IMR-90 (cell line): ENCODE results near the gene MAN1A2. TPM values are rescaled to one million over a fixed set of nuclear protein-coding genes. Genes with fewer than 3 reads are reported as not detected.

Experiments
- ATAC-seq: fragments of 200-7000 bp; cut with Tn5 transposase; 2 replicates; pipeline ENCODE4 v1.9.1; 2020; ENCODE audit warnings: low read depth, mild to moderate bottlenecking, moderate library complexity
- BruUV-seq: library from RNA; stranded (reverse); fragments of 400-500 nt; replicated peaks from 2 replicates; lab custom pipeline; 2021; lab: Mats Ljungman, UMichigan
- CTCF ChIA-PET: fragments of 300-600 bp; formaldehyde crosslinking; extraction: SDS; loops from one replicate; lab custom pipeline; 2021; ENCODE audit warnings: antibody characterized with exemption; lab: Yijun Ruan, JAX
- POLR2A ChIA-PET: fragments of 300-600 bp; sonication (Branson Sonifier 250); formaldehyde crosslinking; loops from one replicate; lab custom pipeline; 2022; ENCODE audit warnings: antibody characterized with exemption; ENCODE audit not compliant: unreplicated experiment; lab: Charles Lee
- DNase-seq: peaks from one replicate; pipeline ENCODE4 v3.0.0; 2013
- H2AFZ ChIP-seq: replicated peaks from 2 replicates; pipeline ENCODE3; 2013; ENCODE audit warnings: low read length, mild to moderate bottlenecking; ENCODE audit not compliant: poor library complexity
- H2AK5ac ChIP-seq: 2 replicates; pipeline ENCODE4 v1.6.1; 2013; ENCODE audit warnings: low read depth, low read length, inconsistent platforms
- H2AK9ac ChIP-seq: replicated peaks from 2 replicates; pipeline ENCODE3; 2013; ENCODE audit warnings: mild to moderate bottlenecking, low read depth, low read length, moderate library complexity; ENCODE audit not compliant: poor library complexity
- H2BK120ac ChIP-seq: 2 replicates; pipeline ENCODE4 v1.6.1; 2013; ENCODE audit warnings: low read depth, low read length, inconsistent platforms
- H2BK15ac ChIP-seq: 3 replicates; pipeline ENCODE4 v1.6.1; 2013; ENCODE audit warnings: low read depth, low read length, inconsistent platforms
- H2BK20ac ChIP-seq: 2 replicates; pipeline ENCODE4 v1.6.1; 2013; ENCODE audit warnings: low read depth, mild to moderate bottlenecking, inconsistent platforms, low read length, moderate library complexity
- H2BK5ac ChIP-seq: 2 replicates; pipeline ENCODE4 v1.6.1; 2013; ENCODE audit warnings: mild to moderate bottlenecking, low read depth, low read length, inconsistent platforms; ENCODE audit not compliant: poor library complexity, severe bottlenecking
- H3K14ac ChIP-seq: replicated peaks from 2 replicates; pipeline ENCODE4 v1.6.1; 2013; ENCODE audit warnings: low read depth, low read length, inconsistent platforms
- H3K18ac ChIP-seq: 2 replicates; pipeline ENCODE4 v1.6.1; 2013; ENCODE audit warnings: low read depth, low read length, control low read depth
- H3K23ac ChIP-seq: 2 replicates; pipeline ENCODE4 v1.6.1; 2013; ENCODE audit warnings: low read depth, low read length, inconsistent platforms
- H3K27ac ChIP-seq: 2 replicates; pipeline ENCODE4 v1.5.1; 2013; ENCODE audit warnings: mild to moderate bottlenecking, control low read depth, low read length; ENCODE audit not compliant: insufficient read depth
- H3K27me3 ChIP-seq: 2 replicates; pipeline ENCODE4 v1.6.1; 2013; ENCODE audit warnings: low read length; ENCODE audit not compliant: control insufficient read depth, insufficient read depth
- H3K36me3 ChIP-seq: 2 replicates; pipeline ENCODE4 v1.6.1; 2013; ENCODE audit warnings: low read length, mixed read lengths; ENCODE audit not compliant: control insufficient read depth, insufficient read depth
- H3K4ac ChIP-seq: 2 replicates; pipeline ENCODE4 v1.6.1; 2013; ENCODE audit warnings: low read depth, low read length, inconsistent platforms
- H3K4me1 ChIP-seq: 2 replicates; pipeline ENCODE4 v1.6.1; 2013; ENCODE audit warnings: low read length, mixed read lengths; ENCODE audit not compliant: control insufficient read depth, insufficient read depth
- H3K4me2 ChIP-seq: 2 replicates; pipeline ENCODE4 v1.6.1; 2013; ENCODE audit warnings: low read depth, mild to moderate bottlenecking, control low read depth, low read length, moderate library complexity
- H3K4me3 ChIP-seq: 2 replicates; pipeline ENCODE4 v1.5.1; 2013; ENCODE audit warnings: low read depth, mild to moderate bottlenecking, control low read depth, low read length, moderate library complexity; ENCODE audit not compliant: insufficient read depth
- H3K56ac ChIP-seq: 2 replicates; pipeline ENCODE4 v1.6.1; 2013; ENCODE audit warnings: low read length, inconsistent platforms; ENCODE audit not compliant: insufficient read depth; ENCODE audit errors: extremely low read depth
- H3K79me1 ChIP-seq, 2 experiments: 2 replicates each; pipeline ENCODE4 v1.6.1; 2013; ENCODE audit warnings: low read length in 2 of 2, inconsistent platforms in 1 of 2, low read depth in 1 of 2
- H3K9ac ChIP-seq: 2 replicates; pipeline ENCODE4 v1.6.1; 2013; ENCODE audit warnings: low read depth, low read length, control low read depth
- H3K9me1 ChIP-seq: 2 replicates; pipeline ENCODE4 v1.6.1; 2013; ENCODE audit warnings: low read length, inconsistent platforms; ENCODE audit not compliant: insufficient read depth
- H3K9me3 ChIP-seq: 2 replicates; pipeline ENCODE4 v1.6.1; 2013; ENCODE audit warnings: low read length; ENCODE audit not compliant: control insufficient read depth, insufficient read depth
- H4K20me1 ChIP-seq: 2 replicates; pipeline ENCODE4 v1.6.1; 2013; ENCODE audit warnings: low read length, inconsistent platforms; ENCODE audit not compliant: insufficient read depth
- H4K5ac ChIP-seq: 2 replicates; pipeline ENCODE4 v1.6.1; 2013; ENCODE audit warnings: mild to moderate bottlenecking, low read depth, low read length, control low read depth
- H4K8ac ChIP-seq, 2 experiments: 2 replicates each; pipeline ENCODE4 v1.6.1; 2013; ENCODE audit warnings: low read depth in 2 of 2, low read length in 2 of 2, control low read depth in 1 of 2, inconsistent platforms in 1 of 2
- H4K91ac ChIP-seq: 2 replicates; pipeline ENCODE4 v1.6.1; 2013; ENCODE audit warnings: low read depth, low read length, inconsistent platforms; ENCODE audit not compliant: insufficient read depth
- NFE2L2 ChIP-seq: fragments of 150-350 bp; IDR thresholded peaks from 2 replicates; pipeline ENCODE4 v1.6.1; 2016; ENCODE audit warnings: low read depth, mild to moderate bottlenecking, low read length
- POLR2A ChIP-seq: IDR thresholded peaks from 2 replicates; pipeline ENCODE4 v1.6.1; 2012; ENCODE audit warnings: mild to moderate bottlenecking, low read depth, low read length
- RAD21 ChIP-seq: IDR thresholded peaks from 2 replicates; pipeline ENCODE4 v1.6.1; 2012; ENCODE audit warnings: low read length, improper control_type of control experiment
- WGBS, 2 experiments: methylation state at CpG; one replicate each; pipeline versions ENCODE4 v1.1.5 to v1.1.7; 2013; ENCODE audit warnings: missing lambda C conversion rate in 2 of 2; ENCODE audit not compliant: insufficient read length in 1 of 2; ENCODE audit errors: extremely low coverage in 2 of 2; 5-methylcytosine and 5-hydroxymethylcytosine counted together
- dilution Hi-C: fragments of 300-500 bp; cut with HindIII; formaldehyde crosslinking; loops from one replicate; pipeline ENCODE4 v1.14.3; 2018; ENCODE audit warnings: low sequenced_read_pairs; ENCODE audit not compliant: unreplicated experiment
- in situ Hi-C: fragments of 300-500 bp; cut with MboI; formaldehyde crosslinking; loops from 3 replicates; pipeline ENCODE4 v1.14.3; 2019; ENCODE audit warnings: low sequenced_read_pairs, inconsistent platforms, mixed read lengths
- intact Hi-C: fragments of 100-400 bp; cut with micrococcal nuclease; formaldehyde crosslinking; loops from 2 replicates; pipeline ENCODE4 v1.10.0; 2022
- polyA plus RNA-seq, 3 experiments: library from polyadenylated mRNA; depleted of rRNA; stranded (reverse); fragments of >200 nt; gene quantifications; 2 replicates each; pipeline ENCODE4 v1.2.3, GENCODE V29; 2012; ENCODE audit warnings: low replicate concordance in 1 of 3
- total RNA-seq: library from RNA; depleted of rRNA; stranded (reverse); fragments of >200 nt; gene quantifications from 2 replicates; pipeline ENCODE4 v1.2.3, GENCODE V29; 2012

MAN1A2 gene
- total and polyA plus RNA-seq, 2 of the 4 experiments (the other 2 are of a cell fraction), result 12.4 to 29.4 TPM

GRCh38 chr1:117572546-117572945, 205.3 kb downstream of the MAN1A2 start:
- no peak for ATAC-seq
- Histone ChIP-seq H3K36me3 (no peaks in the 10 kb centered on the region), H2BK120ac (no peak overlapping the region), H4K5ac (no peak overlapping the region), H3K4me3 (no peak overlapping the region), H3K79me1 (no peaks in the 10 kb centered on the region), H4K20me1 (no peaks in the 10 kb centered on the region), H4K91ac (no peak overlapping the region), H4K8ac (no peak overlapping the region), H2AK9ac (no peak overlapping the region), H3K56ac (no peak overlapping the region), H3K4ac (no peak overlapping the region), H2BK15ac (no peak overlapping the region), H3K18ac (no peak overlapping the region), H2BK20ac (no peak overlapping the region), H3K14ac (no peak overlapping the region), H2AFZ (no peak overlapping the region), H3K4me1 (no peaks in the 10 kb centered on the region; the same call in 1 of the 2 replicates), H3K4me2 (no peak overlapping the region), H2BK5ac (no peak overlapping the region), H3K27me3 (peaks cover 19% of the 10 kb centered on the region), H3K23ac (no peak overlapping the region), H3K9me1 (no peaks in the 10 kb centered on the region), H3K27ac (no peak overlapping the region), H3K9ac (no peak overlapping the region), H3K9me3 (no peaks in the 10 kb centered on the region), H2AK5ac (no peak overlapping the region)
- dilution Hi-C loops (no loop called here), in situ Hi-C loops (no loop called here), intact Hi-C loops (no loop called here)
- BruUV-seq, result no TSS peak
- 60% methylated on average over 2 of the region's 4 CpGs; no CpG with 5 or more reads in 1 of the 2 experiments for WGBS, 2 experiments
- ChIA-PET POLR2A (no interaction called here), CTCF (no interaction called here)
- TF ChIP-seq RAD21, result no peak
- TF ChIP-seq NFE2L2, result no peak
- no peak for TF ChIP-seq POLR2A
- no peak for DNase-seq
